ENCODE results near the gene GLS2. TPM values are rescaled to one million over a fixed set of nuclear protein-coding genes. Genes with fewer than 3 reads are reported as not detected.
"Not testable (repeated sequence)": the region's sequence is repeated elsewhere in the genome, so short reads cannot be mapped to it uniquely, and the experiment has no call there.

Gene GLS2
- total RNA-seq, 4 donors from 2014 or later = 2.1 to 3.1 (median 2.1) TPM; not detected in 1

DNA sequence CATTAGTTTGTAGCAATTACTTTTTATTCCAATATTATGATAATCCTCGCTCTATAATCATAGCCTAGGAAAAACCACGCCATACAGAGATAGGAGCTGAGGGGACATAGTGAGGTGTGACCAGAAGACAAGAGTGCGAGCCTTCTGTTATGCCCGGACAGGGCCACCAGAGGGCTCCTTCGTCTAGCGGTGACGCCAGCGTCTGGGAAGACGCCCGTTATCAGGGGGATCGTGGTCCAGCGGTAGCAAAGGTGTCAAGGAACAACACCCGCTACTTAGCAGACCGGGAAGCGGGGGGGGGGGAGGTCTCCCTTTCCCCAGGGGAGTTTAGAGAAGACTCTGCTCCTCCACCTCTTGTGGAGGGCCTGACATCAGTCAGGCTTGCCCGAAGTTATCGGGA is 8.7 kb upstream of the GLS2 start:
- 8 to 12% methylated on average over 15 to 17 of the region's 17 CpGs for WGBS, 2 donors
- TF ChIP-seq, protein P1, sequence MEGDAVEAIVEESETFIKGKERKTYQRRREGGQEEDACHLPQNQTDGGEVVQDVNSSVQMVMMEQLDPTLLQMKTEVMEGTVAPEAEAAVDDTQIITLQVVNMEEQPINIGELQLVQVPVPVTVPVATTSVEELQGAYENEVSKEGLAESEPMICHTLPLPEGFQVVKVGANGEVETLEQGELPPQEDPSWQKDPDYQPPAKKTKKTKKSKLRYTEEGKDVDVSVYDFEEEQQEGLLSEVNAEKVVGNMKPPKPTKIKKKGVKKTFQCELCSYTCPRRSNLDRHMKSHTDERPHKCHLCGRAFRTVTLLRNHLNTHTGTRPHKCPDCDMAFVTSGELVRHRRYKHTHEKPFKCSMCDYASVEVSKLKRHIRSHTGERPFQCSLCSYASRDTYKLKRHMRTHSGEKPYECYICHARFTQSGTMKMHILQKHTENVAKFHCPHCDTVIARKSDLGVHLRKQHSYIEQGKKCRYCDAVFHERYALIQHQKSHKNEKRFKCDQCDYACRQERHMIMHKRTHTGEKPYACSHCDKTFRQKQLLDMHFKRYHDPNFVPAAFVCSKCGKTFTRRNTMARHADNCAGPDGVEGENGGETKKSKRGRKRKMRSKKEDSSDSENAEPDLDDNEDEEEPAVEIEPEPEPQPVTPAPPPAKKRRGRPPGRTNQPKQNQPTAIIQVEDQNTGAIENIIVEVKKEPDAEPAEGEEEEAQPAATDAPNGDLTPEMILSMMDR (IDR thresholded peaks at IDR 0.05) = peak in 4 of 5 experiments; percentile 17 to 47 (median 31)
- DNase-seq (ENCODE audit: low spot score in 2 of 2) = peak; percentile 44 to 70
- not testable (repeated sequence) for H3K36me3 ChIP-seq, H3K4me1 ChIP-seq, H3K9me3 ChIP-seq, H3K27ac ChIP-seq, H3K27me3 ChIP-seq
- H3K4me3 ChIP-seq = peak overlapping the region in 1 of 4 donors; percentile 7

DNA sequence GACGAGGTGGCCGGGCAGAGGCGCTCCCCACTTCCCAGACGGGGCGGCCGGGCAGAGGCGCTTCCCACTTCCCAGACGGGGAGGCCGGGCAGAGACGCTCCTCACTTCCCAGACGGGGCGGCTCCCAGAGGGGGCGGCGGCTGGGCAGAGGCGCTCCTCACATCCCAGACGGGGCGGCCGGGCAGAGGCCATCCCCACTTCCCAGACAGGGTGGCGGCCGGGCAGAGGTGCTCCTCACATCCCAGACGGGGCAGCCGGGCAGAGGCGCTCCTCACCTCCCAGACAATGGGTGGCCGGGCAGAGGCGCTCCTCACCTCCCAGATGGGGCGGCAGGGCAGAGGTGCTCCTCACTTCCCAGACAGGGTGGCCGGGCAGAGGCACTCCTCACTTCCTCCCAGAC is 6.5 kb upstream of the GLS2 start:
- not testable (repeated sequence) for DNase-seq (ENCODE audit: low spot score in 2 of 2); H3K36me3 ChIP-seq; H3K4me3 ChIP-seq; H3K4me1 ChIP-seq; H3K27ac ChIP-seq; H3K9me3 ChIP-seq
- H3K27me3 ChIP-seq = peaks cover 0 to 20% of the 10 kb centered on the region in 2 donors
- WGBS, 2 donors = 84 to 88% methylated on average over 7 to 10 of the region's 27 CpGs

DNA sequence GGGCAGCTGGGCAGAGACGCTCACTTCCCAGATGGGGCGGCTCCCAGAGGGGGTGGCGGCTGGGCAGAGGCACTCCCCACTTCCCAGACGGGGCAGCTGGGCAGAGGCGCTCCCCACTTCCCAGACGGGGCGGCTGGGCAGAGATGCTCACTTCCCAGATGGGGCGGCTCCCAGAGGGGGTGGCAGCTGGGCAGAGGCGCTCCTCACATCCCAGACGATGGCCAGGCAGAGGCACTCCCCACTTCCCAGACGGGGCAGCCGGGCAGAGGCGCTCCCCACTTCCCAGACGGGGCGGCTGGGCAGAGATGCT is 6.1 kb upstream of the GLS2 start:
- 93 to 95% methylated on average over 14 of the region's 15 CpGs for WGBS, 2 donors
- not testable (repeated sequence) for H3K27ac ChIP-seq; H3K36me3 ChIP-seq; H3K4me1 ChIP-seq; H3K9me3 ChIP-seq; DNase-seq (ENCODE audit: low spot score in 2 of 2); H3K4me3 ChIP-seq
- H3K27me3 ChIP-seq = peaks cover 0 to 21% of the 10 kb centered on the region in 2 donors

- H3K27me3 ChIP-seq = peaks cover 0 to 21% of the 10 kb centered on the region in 2 donors
- WGBS, 2 donors = 81 to 89% methylated on average over 19 to 22 of the region's 31 CpGs
- DNase-seq (ENCODE audit: low spot score in 2 of 2); H3K9me3 ChIP-seq; H3K27ac ChIP-seq; H3K4me3 ChIP-seq; H3K36me3 ChIP-seq; H3K4me1 ChIP-seq: not testable (repeated sequence)
Observed at GRCh38 chr12:56493409-56494105, 5.6 kb upstream of the GLS2 start.

DNA sequence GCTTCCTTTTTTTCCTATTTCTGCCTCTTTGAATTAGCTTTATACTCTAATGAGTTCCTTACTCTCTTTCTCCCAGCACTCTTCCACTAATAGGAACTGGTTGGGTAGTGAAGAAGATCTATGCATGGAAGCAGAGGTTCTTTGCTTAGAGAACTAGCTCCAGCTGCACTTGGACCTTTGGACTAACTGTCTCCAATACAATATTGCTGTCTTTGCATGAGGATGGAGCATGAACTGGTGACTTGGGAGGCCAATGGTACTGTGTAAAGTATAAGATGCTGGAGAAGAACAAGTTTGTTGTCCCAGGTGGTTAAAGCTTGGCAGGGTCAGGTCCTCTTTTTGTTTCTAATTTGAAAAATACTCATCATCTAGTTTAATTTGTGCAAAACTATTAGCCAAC is 2.4 kb upstream of the GLS2 start:
- Histone ChIP-seq H3K9me3 (no peaks in the 10 kb centered on the region), H3K27me3 (peaks cover 0 to 21% of the 10 kb centered on the region in 2 donors), H3K27ac (no peak overlapping the region), H3K4me3 (no peak overlapping the region), H3K36me3 (no peaks in the 10 kb centered on the region), H3K4me1 (peaks cover 0 to 20% (median 7%) of the 10 kb centered on the region in 4 donors)
- TF ChIP-seq, protein P1 (IDR thresholded peaks at IDR 0.05) = no peak
- no peak for TF ChIP-seq POLR2A (IDR thresholded peaks at IDR 0.05)
- TF ChIP-seq EP300 (IDR thresholded peaks at IDR 0.05) = no peak
- no peak for DNase-seq (ENCODE audit: low spot score in 2 of 2)

- peaks cover 0 to 20% (median 7%) of the 10 kb centered on the region in 4 donors for H3K4me1 ChIP-seq
- no peak for DNase-seq (ENCODE audit: low spot score in 2 of 2)
- H3K9me3 ChIP-seq = no peaks in the 10 kb centered on the region
- no peak for TF ChIP-seq POLR2A (IDR thresholded peaks at IDR 0.05)
- TF ChIP-seq, protein P1 (IDR thresholded peaks at IDR 0.05) = no peak
- 9 to 11% methylated on average over 21 to 38 of the region's 44 CpGs for WGBS, 2 donors
- peaks cover 0 to 18% of the 10 kb centered on the region in 2 donors for H3K27me3 ChIP-seq
- peak overlapping the region in 3 of 4 donors; percentile 11 to 30 (median 15) for H3K27ac ChIP-seq
- peak overlapping the region; percentile 56 to 64 (median 62) for H3K4me3 ChIP-seq
- no peaks in the 10 kb centered on the region for H3K36me3 ChIP-seq
Observed at GRCh38 chr12:56487448-56488040, 417 bp downstream of the GLS2 start.
